ENCODE measurements around the gene PAM16.

PAM16 gene

GRCh38 chr16:4383591-4384444 is 32.7 kb upstream of the PAM16 start:
- no peak for DNase-seq

GRCh38 chr16:4382795-4383357 is 31.8 kb upstream of the PAM16 start:
- DNase-seq, result no peak

DNA sequence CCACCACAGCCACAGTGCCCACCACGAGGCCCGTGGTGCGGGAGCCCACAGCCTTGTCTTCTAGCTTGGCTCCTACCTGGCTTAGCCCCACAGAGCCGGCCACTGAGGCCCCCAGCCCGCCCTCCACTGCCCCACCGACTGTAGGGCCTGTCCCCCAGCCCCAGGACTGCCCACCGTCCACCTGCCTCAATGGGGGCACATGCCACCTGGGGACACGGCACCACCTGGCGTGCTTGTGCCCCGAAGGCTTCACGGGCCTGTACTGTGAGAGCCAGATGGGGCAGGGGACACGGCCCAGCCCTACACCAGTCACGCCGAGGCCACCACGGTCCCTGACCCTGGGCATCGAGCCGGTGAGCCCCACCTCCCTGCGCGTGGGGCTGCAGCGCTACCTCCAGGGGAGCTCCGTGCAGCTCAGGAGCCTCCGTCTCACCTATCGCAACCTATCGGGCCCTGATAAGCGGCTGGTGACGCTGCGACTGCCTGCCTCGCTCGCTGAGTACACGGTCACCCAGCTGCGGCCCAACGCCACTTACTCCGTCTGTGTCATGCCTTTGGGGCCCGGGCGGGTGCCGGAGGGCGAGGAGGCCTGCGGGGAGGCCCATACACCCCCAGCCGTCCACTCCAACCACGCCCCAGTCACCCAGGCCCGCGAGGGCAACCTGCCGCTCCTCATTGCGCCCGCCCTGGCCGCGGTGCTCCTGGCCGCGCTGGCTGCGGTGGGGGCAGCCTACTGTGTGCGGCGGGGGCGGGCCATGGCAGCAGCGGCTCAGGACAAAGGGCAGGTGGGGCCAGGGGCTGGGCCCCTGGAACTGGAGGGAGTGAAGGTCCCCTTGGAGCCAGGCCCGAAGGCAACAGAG is 31.0 kb upstream of the PAM16 start:
- DNase-seq, result no peak

DNA sequence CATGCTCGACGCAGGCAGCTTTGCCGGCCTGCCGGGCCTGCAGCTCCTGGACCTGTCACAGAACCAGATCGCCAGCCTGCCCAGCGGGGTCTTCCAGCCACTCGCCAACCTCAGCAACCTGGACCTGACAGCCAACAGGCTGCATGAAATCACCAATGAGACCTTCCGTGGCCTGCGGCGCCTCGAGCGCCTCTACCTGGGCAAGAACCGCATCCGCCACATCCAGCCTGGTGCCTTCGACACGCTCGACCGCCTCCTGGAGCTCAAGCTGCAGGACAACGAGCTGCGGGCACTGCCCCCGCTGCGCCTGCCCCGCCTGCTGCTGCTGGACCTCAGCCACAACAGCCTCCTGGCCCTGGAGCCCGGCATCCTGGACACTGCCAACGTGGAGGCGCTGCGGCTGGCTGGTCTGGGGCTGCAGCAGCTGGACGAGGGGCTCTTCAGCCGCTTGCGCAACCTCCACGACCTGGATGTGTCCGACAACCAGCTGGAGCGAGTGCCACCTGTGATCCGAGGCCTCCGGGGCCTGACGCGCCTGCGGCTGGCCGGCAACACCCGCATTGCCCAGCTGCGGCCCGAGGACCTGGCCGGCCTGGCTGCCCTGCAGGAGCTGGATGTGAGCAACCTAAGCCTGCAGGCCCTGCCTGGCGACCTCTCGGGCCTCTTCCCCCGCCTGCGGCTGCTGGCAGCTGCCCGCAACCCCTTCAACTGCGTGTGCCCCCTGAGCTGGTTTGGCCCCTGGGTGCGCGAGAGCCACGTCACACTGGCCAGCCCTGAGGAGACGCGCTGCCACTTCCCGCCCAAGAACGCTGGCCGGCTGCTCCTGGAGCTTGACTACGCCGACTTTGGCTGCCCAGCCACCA is 30.2 kb upstream of the PAM16 start:
- peak in 1 of 2 experiments; percentile 48 for DNase-seq

GRCh38 chr16:4380119-4381063 is 29.3 kb upstream of the PAM16 start:
- no peak for DNase-seq

DNA sequence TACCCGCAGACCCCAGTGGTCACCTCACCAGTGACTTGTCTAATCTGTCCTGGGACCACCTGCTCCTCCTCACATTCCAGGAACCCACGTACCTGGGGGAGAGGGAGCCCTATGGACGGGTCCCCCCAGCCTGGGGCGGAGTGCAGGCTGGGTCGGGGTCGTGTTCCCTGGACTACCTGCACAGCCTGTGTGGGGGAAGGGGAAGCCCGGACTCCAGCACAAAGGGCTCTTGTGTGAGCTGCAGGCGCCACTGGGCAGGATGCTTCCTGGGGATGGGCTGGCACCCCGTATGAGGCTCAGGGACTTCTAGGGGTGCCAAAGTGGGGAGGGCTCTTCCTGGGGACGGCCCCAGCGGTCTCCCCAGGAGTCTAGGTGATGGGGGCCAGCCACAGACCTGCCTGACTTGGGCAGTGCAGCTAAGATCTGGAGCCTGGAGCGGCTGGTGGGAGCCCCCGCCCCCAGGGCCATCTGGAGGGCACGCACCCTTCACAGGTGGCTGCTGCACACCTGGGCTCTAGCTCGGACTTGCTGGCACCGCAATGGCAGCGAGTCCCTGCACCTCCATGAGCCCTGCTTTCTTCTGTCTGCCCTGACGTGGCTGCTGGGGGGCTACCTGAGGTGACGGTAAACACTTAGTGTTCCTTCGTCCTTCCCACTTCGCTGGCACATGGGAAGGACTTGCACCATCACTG is 28.0 kb upstream of the PAM16 start:
- no peak for DNase-seq

DNA sequence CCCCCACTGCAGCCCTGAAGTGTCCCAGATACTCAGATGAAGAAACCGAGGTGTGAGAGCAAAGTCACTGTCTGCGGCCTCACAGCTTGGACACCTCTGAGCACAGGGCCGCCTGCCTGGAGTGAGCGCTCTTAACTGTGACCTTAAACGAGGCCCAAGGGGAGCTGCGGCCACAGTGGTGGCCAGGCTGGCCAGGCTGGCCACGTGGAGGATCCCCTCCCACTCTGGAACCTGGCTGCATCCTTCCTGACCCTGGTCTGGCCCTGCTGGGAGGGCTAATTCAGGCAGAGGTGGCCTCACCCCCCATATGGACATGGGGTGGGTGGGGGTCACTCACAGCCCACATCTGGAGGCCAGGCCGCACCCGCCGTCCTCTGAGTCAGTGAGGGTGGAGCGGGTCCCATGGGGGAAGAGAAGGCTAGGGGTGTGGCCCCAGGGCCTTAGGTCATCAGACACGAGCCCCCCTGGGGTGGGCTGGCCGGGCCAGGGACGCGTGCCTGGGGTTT is 27.1 kb upstream of the PAM16 start:
- no peak for DNase-seq

GRCh38 chr16:4377573-4378154 is 26.5 kb upstream of the PAM16 start:
- no peak for DNase-seq

DNA sequence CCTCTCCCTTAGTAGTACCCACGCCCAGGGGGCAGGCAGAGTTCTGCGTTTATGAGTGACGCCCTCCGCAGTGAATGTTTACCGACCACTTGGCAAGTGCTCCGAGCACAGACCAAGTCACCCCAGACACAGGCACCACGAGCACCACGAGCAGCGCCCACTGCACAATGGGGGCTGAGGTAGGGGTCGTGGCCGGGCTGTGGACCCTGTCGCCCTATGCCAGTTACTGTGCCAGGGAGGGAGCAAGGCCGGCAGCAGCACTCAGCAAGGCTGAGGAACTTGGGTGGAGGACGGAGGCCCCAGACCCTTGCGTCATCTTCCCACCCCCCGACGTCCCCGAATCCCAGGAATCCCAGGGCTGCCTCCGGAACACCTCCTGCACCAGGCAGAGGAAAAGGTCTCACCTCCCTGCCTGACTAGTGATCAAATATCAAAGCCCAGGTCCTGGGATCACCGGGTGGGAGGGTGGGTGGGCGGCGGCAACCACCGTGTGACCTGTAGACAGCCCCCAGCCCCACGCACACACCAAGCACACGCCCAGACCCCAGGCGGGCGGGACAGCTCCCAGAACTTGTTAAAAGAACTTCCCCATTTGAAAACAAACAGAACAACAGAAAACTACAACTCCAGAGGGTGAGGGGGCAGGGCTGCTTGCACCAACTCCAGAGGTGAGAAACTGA is 25.9 kb upstream of the PAM16 start:
- DNase-seq, result no peak

DNA sequence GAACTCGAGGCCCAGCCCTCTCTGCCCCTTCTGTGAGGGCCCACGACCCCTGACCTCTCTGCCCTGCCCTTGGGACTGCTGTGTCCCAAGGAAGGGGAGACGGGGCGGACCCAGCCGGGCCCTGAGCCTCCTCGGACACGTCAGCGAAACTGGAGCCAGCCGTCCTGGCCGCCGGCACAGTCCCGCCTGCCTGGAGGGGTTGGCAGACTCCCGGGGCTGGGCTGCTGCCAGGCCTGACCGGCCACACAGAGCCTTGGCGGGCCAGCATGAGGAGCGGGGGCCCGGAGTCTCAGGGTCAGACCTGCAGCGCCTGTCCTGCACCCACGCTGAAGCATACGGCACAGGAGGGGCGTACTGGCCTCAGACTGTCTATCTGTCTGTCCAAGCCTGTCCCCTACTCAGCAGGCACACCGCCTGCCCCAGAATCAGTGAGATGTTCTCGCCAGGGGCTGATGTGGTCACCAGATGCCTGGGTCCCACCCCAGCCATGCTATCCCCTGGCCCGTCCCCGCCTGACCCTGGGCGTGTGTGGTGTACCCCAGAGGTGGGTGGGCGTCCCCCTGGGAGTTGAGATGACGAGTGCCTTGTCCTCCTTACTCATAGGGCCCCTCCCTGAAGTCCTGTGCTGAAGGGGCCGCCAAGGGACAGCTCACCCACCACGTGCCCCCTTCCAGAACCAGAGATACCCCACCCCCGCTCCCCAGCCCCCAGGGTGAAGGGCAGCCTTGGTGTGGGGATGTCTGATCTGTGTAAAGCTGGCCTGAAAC is 25.2 kb upstream of the PAM16 start:
- DNase-seq, result peak; percentile 12 to 34

DNA sequence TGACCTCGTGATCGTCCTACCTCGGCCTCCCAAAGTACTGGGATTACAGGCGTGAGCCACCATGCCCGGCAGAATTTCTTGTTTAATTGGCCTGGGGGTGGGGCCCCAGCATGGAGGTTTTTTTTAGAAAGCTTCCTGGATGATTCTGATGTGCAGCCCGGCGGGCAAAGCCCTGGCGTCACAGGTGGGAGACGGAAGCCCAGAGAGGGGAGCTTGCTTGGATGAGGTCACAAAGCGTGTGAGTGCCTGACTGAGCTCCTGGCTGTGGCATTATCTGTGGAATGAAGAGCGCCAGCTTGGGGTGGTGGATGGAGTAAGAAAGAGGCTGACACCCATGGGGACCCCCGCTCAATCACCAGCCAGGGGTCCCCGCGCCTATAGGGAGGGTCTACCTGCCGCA is 24.6 kb upstream of the PAM16 start:
- no peak for DNase-seq

DNA sequence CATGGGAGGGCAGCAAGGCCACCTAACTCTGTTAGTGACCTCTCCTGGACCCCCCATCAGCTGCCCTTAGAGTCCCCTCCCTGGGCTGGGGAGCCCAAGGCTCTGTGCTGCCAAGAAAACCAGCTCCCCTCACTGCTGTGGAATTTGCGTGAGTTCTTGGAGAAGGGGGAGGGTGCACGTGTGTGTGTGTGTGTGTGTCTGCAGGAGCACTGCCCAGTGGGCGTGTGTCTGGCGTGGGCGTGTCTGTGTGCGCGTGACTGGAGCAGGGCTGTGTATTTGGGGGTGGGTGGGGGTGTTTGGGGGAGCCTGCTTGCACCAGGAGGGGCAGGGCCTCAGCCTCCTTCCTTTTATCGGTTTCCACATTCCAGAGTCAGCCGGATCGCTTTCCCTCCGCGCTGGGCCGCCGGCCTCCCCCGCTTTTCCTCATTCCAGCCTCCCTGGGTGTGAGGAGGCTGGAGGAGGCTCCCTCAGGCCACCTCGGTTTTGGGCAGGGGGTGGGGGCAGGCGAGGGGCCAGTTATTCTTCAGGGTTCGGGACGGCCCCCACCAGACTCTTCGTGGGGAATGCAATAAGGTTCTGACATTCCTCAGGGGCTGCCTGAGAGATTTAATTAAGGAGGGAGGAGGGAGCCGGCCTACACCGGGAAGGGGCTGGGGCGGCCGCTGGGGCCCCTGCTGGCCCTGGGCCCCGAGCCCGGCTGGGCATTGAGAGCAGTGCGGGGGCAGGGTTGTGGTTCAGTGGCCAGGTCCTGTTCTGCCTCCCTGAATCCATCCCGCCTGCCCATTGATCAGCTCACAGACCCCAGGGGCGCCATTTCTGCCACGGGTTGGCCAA is 23.0 kb upstream of the PAM16 start:
- DNase-seq, result no peak

DNA sequence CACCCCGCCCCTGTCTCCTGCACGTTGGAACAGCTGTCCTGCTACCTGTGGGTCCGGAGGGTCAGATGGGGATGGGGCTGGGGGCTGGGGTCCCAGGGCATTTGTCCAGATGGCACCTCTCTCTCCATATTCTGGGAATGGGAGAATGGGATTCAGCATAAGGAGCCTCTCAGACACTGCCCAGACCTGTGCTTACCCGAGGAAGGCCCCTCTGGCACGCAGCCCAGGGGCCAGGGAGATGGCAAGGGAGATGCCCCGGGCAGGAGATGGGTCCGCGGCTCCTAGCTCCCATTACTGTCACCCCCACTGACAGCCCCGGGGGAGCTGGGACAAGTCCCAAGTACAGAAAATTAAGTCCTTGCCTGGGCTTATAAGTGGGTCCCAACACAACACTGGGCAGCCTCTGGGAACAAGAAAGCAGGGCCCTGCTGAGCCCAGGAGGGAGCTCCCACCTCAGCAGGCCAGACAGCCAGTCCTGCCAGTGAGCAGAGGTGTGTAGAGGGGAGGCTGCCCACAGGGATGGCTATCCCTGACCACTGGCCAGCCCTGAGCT is 22.3 kb upstream of the PAM16 start:
- no peak for DNase-seq

GRCh38 chr16:4372578-4373355 is 21.6 kb upstream of the PAM16 start:
- DNase-seq, result no peak

GRCh38 chr16:4372001-4372577 is 21.0 kb upstream of the PAM16 start:
- DNase-seq, result no peak

DNA sequence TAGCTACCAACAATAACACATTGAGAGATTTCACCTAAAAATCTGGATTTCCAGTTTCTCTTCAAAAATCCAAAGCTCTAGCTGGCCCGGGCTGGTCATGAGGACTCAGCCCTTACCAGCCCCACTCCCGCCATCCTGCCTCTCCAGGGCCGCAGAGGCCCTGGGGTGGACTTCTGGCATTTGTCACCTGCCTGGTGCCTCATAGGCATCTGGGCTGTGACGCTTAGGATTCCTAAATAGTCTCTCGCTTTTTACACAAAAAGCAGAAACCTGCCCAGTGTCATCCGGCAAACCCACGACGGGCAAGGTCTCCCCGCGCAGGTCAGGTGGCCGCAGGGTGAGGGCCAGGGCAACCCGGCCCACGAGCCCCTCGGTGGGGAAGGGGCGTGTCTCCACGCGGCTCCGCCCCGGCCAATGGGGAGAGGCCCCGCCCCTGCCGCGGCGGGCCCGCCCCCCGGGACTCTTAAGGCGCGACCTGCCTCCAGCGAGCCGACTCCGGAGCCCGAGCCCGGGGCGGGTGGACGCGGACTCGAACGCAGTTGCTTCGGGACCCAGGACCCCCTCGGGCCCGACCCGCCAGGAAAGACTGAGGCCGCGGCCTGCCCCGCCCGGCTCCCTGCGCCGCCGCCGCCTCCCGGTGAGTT is 20.4 kb upstream of the PAM16 start, which contains the start of gene VASN:
TSS of gene VASN (plus strand) at position 492 of the 644 bp plus-strand sequence. CDS start 9,030 bp downstream, outside the sequence.
- DNase-seq, result no peak

Measured in cerebellar nuclear complex (tissue), 1 donor.